GM18907 (cell line): ENCODE results near the gene SRGAP2B.
"Not testable (repeated sequence)": the region's sequence is repeated elsewhere in the genome, so short reads cannot be mapped to it uniquely, and the experiment has no call there.

Experiments used
- ATAC-seq: cut with Tn5 transposase; IDR thresholded peaks from one replicate; pipeline ENCODE4 v1.9.1; 2021; ENCODE audit warnings: mild to moderate bottlenecking, moderate library complexity; ENCODE audit not compliant: unreplicated experiment

The SRGAP2B gene

DNA sequence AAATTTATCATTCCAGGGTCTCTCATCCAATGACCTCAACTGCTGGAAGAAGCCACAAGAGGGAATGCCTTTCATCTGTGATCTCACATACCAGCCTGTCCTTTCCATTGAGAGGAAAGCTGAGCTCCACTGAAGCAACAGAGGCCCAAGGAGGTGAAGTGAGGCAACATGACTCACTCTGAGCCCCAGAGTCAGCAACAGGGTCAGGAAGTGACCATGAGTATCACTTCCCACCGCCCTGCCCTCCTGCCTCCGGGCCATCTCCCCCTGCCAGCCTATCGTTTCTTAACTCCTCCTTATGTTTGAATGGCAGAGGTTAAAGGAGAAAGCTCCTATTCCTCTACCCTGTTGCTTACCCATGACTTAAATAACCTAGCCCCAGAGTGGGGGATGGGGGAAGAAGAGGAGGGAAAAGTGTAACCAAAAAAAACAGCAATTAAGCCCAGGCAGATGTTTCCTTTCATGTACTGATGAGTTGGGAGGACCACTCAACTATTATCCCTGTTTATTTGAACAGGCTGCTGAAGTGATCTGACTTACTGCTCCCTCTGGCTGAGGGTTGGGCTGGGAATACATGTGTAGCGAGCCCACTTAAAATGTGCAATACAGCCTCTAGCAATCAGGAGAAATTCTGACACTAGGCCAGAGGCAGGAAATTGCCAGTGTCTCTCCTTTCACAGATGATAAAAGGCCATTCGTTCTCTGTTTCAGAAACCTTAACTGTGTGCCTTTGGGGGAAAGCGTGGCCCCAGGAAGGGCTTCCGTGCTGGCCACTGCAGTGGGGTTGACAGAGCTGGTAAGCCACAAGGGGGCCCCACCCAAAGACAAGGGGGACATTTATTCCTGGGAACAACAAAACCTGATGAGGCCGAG lies 177.7 kb downstream of the SRGAP2B start:
- ATAC-seq: not testable (repeated sequence)

DNA sequence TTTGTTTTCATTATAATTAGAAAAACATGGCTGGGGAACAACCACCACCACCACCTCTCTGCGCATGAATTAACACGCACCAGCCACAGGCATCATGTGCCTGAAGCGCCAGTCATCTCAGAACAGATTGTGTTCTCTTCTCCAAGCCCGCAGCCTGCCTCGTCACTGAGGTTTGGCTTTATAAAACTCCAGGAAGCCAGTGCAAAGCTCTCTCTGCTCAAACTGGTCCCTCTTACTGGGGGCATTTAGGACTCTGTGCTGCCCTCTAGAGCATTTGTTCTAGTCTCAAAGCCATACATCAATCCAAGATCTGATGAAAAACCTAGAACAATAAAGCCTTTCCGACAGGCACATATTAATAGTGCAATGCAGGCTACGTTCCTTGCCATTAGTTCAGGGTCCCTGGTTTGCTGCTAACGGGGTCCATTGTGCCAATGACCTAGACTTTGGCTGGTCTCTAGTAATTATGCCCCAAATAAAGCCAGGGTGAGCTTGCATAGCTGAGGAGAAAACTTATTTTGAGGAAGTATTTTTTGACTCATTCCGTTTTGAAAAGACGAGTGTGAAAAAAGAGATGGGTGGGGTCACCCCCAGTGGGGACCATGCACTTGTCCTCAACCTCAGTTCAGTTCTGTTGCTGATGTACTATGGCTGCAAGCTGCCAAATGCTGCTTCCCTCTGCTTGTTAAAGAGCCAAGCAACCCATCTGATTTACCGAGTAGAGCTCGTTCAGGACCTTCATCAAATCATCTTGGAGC lies 181.0 kb downstream of the SRGAP2B start:
- peak; percentile 79 for ATAC-seq

DNA sequence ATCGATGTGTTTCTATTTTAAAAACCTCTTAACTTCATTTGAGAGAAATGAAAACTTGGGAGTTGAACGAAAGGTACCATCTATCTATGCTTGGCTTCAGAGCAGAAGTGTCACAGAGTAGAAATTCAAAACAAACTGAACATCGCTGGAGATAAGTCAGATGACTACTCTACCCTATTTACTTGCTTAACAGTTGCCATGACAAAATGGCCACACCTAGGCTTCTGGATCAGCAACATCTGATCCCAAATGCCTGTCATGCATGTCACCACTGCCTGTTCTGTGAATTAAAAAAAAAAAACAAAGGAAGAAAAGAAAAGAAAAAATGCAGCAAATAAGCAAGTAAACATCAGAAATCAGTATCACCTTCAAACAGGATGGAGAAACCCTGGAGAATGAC lies 181.7 kb downstream of the SRGAP2B start:
- ATAC-seq: not testable (repeated sequence)

DNA sequence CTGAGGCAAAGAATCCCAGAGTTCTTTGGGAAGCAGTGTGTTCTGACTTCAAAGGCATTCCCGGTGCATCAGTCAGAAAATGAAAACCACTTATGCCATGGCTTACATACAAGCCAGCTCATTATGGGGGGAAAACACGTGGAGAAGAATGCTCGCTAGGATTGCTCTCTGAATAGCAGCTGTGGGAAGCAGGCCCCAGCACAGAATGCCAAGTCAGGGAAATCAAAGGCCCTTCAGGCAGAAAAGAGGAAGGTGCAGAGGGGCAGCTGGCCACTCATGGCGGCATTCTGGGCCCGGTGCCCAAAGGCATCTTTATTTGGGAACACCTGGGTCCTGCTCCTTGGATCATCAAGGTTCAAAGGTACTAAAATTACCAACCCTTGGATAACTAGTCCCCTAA lies 184.4 kb downstream of the SRGAP2B start:
- ATAC-seq: not testable (repeated sequence)

DNA sequence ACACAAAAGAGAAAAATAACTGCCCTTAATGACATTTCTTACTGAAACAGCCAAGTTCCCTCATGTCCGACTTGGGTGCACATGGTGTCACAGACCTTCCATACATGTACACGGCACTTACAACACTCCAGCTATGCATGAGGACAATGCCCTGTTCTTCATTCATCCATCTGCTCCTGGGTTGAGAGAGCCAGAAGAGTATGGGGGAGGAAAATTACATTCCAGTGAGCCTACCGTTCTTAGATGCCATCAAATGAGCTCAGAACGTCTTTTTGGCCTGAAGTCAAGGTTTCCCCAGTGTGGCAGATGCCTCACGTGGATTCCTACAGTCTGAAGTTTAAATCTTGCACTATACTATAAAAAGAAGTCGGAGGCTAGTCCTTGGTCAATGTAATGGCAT lies 194.3 kb downstream of the SRGAP2B start:
- not testable (repeated sequence) for ATAC-seq

DNA sequence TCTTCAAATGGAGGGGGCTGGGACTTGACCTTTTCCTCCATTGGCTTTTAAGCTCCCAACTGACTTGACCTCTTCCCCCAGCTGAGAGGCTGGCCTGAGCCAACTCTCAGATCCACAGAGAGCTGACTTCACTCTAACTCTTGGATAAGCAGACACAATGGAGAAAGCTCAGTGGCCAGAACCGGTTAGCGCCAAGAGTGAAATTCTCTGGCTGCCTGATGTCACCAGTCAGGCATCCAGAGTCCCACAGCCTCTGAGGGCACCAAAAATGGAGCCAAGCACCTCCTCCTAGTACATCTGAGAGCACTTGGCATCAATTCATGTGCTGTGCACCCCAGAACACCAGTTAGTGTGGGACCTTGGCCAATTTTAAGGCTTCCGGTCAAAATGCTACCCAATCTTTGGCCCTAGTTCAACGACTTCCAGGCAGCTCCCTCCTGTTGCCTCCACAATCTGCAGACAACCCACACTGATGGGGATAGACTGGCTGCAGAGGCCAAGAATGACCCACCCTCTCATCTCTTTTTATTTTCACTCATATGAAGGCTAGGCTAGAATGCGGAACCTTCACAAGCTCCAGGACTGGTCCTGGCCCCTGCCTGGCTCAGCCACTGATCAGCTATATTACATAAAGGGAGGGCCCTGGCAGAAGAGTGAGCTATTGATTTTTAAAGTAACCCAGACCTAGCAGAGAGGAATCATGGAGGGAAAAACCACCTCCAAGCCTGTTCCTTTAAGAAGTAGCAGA lies 200.5 kb downstream of the SRGAP2B start:
- ATAC-seq: not testable (repeated sequence)

DNA sequence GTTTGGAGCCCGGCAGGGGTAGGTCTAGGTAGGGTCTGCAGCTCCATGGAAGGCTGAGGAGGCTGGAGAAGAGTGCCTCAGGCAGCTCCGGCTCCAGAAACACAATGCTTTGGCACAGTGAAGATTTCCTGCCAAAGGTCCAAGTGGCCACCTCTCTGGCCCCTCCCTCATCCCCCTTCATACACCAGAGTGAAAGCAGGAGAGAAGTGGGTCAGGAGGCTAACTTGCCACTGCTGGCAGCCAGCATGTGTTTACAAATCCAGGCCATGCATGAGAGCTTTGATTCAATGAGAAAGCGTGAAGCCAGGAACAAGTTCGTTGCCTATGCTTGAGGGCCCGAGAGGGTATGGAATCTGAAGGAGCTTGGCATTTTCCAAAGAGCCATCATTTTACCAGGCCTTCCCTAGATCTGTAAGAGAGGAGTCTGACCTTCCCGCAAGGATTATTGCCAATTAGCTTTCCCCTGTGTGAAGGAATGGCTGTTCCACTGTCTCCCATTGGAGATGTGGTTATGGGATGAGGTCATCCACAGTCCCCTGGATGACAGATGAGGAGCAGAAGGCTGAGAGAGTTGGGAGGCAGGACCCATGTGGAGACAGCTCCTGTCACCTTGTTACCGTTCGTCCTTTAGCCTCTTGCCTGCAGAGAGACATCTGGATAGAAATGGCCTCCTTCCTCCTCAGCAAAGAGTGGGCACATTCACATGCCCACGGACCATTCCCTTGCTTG lies 201.3 kb downstream of the SRGAP2B start:
- not testable (repeated sequence) for ATAC-seq

DNA sequence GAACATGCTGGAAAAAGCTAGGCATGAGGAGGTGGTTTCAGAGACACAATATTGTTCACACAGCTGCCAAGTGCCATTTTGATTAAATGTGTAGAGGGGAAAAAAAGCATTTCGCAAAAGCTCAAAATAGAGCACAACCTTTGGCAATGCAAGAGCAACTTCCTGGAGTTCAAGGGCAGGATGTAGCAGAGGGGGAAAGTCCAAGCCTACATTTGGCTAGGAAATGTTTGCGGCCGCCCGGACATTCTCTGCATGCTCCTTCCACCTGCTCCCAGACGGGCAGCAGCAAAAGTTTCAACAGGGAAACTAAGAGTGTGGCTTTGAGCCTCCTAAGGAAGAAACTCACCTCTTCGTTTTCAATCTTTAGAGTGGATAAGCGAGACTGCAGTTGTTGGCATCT lies 202.1 kb downstream of the SRGAP2B start:
- not testable (repeated sequence) for ATAC-seq

DNA sequence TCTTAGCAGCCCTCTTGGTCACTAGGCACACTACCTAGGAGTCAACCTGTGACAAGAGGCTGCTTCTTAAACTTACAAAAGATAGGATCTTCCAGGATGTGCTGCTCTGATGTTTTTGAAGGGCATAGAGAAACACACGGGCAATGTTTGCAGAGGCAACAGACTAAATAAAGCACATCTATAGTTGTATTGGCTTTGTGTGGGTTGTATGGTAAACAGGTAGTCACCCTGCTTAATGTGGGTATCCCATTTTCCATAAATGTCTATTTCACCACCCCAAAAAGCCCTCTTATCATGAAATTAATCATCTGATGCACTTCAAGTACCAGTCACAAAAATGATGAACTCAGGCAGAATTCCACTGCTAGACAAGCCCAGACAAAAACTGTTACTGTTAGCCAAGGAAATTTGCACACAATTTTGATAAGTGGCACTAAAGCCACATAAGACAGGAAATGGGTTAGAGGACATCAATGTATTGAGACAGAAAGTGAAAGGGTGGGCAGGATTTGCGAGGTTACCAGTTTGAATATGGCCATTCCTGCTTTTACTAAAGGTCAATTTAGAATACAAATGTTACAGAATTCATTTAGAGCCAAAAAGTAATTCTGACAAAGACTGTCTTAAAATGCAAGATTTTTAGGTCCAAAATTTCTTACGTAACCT lies 205.5 kb downstream of the SRGAP2B start:
- not testable (repeated sequence) for ATAC-seq

DNA sequence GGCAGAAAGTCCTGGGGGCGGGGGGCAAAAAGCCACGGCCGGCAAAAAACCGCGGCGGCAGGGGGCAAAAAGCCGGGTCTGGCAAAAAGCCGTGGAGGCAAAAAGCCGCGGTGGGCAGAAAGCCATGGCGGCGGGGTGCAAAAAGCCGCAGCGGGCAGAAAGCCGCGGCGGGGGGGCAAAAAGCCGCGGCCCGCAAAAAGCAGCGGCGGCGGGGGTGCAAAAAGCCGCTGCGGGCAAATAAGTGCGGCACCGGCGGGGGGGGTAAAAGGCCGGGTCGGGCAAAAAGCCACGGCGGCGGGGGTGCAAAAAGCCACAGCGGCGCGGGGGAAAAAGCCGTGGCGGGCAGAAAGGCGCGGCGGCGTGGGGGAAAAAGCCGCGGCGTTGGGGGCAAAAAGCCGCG lies 212.1 kb downstream of the SRGAP2B start:
- not testable (repeated sequence) for ATAC-seq

DNA sequence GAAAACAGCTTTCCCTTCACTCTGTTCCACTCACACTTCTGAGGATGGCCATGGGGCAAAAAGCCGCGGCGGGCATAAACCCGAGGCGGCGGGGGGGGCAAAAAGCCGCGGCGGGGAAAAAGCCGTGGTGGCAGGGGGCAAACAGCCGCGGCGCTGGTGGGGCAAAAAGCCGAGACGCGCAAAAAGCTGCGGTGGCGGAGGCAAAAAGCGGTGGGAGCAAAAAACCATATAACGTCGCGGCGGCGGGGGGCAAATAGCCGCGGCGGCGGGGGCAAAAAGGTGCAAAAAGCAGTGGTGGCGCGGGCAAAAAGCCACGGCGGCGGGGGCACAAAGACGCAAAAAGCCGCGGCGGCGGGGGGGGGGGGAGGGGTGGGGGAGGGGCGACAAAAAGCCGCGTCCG lies 212.8 kb downstream of the SRGAP2B start:
- not testable (repeated sequence) for ATAC-seq

DNA sequence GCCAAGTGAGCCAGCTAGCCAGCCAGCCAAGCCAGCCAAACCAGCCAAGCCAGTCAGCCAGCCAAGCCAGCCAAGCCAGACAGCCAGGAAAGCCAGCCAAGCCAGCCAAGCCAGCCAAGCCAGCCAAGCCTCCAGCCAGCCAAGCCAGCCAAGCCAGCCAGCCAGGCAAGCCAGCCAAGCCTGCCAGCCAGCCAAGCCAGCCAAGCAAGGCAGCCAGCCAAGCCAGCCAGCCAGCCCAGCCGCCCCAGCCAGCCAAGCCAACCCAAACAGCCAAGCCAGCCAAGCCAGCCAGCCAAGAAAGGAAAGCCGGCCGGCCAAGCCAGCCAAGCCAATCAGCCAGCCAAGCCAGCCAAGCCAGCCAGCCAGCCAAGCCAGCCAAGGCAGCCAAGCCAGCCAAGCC lies 236.5 kb downstream of the SRGAP2B start:
- ATAC-seq: not testable (repeated sequence)
